LNCAP (cell line): ENCODE results near the gene DDAH1.

Source experiments
- TF ChIP-seq, protein P1 (sequence below): fragments of 450-650 bp; IDR thresholded peaks from 2 replicates; pipeline ENCODE4 v1.5.1; 2017; ENCODE audit warnings: mild to moderate bottlenecking

The DDAH1 gene

DNA sequence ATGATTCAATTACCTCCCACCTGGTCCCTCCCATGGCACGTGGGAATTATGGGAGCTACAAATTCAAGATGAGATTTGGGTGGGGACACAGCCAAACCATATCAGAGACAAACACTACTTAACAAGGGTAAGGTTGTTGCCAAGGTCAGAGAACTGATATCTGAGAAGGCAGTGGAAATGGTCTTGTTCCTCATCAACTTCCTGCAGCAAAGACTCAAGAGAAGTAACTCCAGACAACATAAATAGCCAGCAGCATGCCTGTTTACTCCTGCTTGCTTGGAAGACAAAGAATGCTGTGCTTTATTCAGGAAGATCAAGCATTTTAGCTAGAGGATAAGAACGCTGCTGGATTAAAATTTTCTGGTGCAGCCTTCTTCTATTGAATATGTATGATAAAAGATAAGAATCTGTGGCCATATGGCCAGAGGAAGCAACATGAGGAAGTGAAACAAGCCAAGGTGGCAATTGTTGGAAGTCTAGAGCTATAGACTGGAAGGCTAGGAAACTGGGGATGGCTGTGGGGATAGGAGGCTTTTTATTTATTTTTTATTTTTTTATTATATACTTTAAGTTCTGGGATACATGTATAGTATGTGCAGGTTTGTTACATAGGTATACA lies 36.4 kb downstream of the DDAH1 start:
- TF ChIP-seq, protein P1, sequence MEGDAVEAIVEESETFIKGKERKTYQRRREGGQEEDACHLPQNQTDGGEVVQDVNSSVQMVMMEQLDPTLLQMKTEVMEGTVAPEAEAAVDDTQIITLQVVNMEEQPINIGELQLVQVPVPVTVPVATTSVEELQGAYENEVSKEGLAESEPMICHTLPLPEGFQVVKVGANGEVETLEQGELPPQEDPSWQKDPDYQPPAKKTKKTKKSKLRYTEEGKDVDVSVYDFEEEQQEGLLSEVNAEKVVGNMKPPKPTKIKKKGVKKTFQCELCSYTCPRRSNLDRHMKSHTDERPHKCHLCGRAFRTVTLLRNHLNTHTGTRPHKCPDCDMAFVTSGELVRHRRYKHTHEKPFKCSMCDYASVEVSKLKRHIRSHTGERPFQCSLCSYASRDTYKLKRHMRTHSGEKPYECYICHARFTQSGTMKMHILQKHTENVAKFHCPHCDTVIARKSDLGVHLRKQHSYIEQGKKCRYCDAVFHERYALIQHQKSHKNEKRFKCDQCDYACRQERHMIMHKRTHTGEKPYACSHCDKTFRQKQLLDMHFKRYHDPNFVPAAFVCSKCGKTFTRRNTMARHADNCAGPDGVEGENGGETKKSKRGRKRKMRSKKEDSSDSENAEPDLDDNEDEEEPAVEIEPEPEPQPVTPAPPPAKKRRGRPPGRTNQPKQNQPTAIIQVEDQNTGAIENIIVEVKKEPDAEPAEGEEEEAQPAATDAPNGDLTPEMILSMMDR: no peak

DNA sequence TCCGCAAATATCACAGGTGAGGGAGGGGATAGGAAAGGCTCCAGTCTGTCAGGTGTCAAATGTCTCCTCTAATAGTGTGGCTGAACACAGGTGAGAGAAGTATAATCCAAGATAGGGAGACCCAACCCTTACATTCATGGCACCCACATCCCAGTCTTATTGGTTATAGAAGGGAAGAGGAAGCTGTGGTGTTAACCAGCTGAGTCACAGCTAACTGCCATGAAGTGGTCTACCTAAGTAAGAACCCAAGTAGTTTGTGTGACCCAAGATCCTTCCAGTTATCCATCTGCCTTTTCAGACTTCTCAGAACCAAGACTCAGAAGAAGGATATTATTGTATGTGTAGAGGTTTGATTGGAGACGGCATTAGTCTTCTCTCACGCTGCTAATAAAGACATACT lies 37.1 kb downstream of the DDAH1 start:
- TF ChIP-seq, protein P1: no peak

DNA sequence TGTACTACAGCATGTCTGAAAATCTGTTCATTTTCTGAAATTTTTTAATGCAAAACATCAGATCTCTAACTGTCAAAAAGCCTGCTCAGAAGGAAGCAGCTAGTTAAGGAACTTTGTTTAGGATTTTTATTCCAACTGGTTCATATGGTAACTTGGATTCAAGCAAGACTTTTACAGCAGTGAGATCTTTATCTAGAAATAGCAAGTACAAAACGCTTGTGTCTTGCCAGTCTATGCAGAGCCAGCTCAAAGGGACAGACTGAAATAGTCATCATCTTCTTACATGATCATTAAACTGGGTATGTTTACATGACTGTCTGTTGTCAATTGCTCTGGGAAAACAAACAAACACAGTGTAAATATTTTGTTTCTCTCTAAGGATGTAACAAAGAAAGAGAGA lies 37.6 kb downstream of the DDAH1 start:
- TF ChIP-seq, protein P1: no peak

DNA sequence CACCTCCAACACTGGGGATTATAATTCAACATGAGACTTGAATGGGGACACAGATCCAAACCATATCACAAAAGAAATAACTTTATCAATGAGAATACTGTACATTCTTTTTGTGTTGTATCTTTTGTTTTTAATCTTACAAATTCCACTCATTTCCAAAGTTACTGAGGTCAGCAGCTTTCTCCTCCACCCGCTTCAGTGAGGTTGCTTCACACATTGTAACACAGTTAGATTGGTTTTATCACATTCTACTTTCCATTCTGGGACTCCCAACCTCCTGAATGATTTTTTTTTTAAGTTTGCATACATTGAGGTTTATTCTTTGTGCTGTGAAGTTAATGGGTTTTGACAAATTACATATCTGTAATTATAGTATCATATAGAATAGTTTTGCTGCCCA lies 43.8 kb downstream of the DDAH1 start:
- TF ChIP-seq, protein P1: no peak

DNA sequence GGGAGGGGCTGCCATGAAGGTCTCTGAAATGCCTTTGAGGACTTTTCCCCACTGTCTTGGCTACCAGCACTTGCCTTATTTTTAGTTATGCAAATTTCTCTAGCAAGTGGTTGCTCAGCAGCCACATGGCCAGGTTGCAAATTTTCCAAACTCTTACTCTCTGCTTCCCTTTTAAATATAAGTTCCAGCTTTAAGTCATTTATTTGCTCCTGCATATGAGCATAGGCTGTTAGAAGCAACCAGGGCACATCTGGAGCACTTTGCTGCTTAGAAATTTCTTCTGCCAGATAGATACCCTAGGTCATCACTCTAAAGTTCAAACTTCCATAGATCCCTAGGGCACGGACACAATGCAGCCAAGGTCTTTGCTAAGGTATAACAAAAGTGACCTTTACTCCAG lies 44.8 kb downstream of the DDAH1 start:
- TF ChIP-seq, protein P1: no peak

DNA sequence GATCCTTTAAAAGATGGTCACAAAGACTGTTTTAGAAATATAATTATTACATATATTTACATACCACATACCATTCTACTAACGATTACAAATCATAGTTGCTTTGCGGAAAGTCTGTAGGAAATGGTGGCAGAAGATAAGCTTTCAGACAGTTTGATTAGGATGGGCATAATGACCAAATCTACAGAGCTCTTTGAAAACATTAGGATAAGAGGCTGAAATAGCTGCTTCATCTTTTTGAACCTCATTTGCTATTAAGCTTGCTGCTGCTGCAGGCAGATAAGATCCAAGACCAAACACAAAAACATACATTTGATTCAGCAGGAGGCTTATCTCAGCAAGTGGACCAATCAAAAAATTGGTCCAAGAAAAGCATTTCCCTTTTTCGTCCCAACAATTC lies 47.1 kb downstream of the DDAH1 start:
- TF ChIP-seq, protein P1: no peak

DNA sequence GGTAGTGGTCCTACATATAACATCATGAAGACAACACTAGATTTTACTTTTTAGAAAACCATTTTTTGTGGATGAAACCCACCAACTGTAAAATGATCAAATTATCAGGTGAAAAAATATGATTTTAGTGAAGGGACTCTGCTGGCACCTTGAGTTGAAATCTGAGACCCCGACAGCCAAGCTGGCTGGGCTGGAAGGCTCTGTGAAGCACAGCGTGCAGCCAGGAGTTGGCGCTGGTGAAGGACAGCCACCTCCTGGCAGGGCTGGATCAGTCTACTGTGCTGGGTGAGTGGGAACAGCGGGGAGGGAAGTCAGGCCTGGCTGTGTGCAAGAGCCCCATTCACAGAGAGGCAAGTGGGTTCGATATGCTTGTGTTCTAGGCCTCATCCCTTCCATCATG lies 47.9 kb downstream of the DDAH1 start:
- TF ChIP-seq, protein P1: no peak

DNA sequence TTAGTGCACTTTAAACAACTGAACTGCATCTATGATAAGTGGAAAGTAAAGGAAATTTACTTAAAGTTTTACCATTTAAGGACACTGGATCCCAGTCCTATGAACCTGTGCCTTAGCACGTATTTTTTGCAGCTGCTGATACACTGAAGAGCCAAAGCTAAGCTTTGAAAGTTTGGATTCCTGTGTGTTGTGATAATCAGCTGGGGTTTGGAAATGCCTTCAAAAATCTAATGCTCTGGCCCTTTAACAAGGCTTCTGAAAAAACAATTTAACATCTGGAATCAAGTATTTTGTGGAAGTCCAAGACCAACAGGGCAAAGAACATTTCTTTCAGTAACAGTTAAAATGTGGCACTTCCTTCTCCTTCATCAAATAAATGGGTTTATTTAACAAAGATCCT lies 51.8 kb downstream of the DDAH1 start:
- TF ChIP-seq, protein P1: no peak
